Measurements from ENCODE around the gene PIK3R3. TPM values are rescaled to one million over a fixed set of nuclear protein-coding genes. Genes with fewer than 3 reads are reported as not detected.

Gene PIK3R3
- total RNA-seq, 4 donors from 2014 or later = 3.0 to 5.9 (median 4.7) TPM

GRCh38 chr1:46087891-46088290 is 44.5 kb downstream of the PIK3R3 start:
- Histone ChIP-seq H3K27me3 (no peaks in the 10 kb centered on the region), H3K4me1 (peaks cover 0 to 5% (median 0%) of the 10 kb centered on the region in 4 donors), H3K9me3 (no peaks in the 10 kb centered on the region), H3K36me3 (no peaks in the 10 kb centered on the region), H3K4me3 (no peak overlapping the region), H3K27ac (no peak overlapping the region)
- intact Hi-C loops (cut with DNase I; ENCODE audit: low total_unique reads) = no loop called here
- in situ Hi-C loops (cut with MboI; ENCODE audit: low pct_ligation_motif_present in 1 of 4, low pct_unique_long_range_greater_than_20kb in 1 of 4, low sequenced_read_pairs in 3 of 4) = no loop called here
- no peak for DNase-seq
- WGBS, 2 donors (ENCODE audit: low coverage in 1 of 2) = 100% methylated on average over 1 of the region's 1 CpG
- no peak for TF ChIP-seq EP300 (IDR thresholded peaks at IDR 0.05; ENCODE audit: low read depth)
- TF ChIP-seq CTCF (IDR thresholded peaks at IDR 0.05) = no peak
- TF ChIP-seq POLR2AphosphoS5 (IDR thresholded peaks at IDR 0.05) = no peak
- TF ChIP-seq POLR2A (IDR thresholded peaks at IDR 0.05) = no peak

GRCh38 chr1:46086576-46086975 is 45.9 kb downstream of the PIK3R3 start:
- intact Hi-C loops (cut with DNase I; ENCODE audit: low total_unique reads) = no loop called here
- no peak overlapping the region for H3K27ac ChIP-seq
- H3K27me3 ChIP-seq = no peaks in the 10 kb centered on the region
- no peak for DNase-seq
- H3K9me3 ChIP-seq = no peaks in the 10 kb centered on the region
- in situ Hi-C loops (cut with MboI; ENCODE audit: low pct_ligation_motif_present in 1 of 4, low pct_unique_long_range_greater_than_20kb in 1 of 4, low sequenced_read_pairs in 3 of 4) = no loop called here
- WGBS, 2 donors (ENCODE audit: low coverage in 1 of 2) = 100% methylated on average over 5 of the region's 5 CpGs
- H3K4me1 ChIP-seq = peaks cover 0 to 5% (median 0%) of the 10 kb centered on the region in 4 donors
- H3K4me3 ChIP-seq = no peak overlapping the region
- TF ChIP-seq EP300 (IDR thresholded peaks at IDR 0.05; ENCODE audit: low read depth) (no peak), POLR2AphosphoS5 (IDR thresholded peaks at IDR 0.05) (no peak), CTCF (IDR thresholded peaks at IDR 0.05) (no peak), POLR2A (IDR thresholded peaks at IDR 0.05) (no peak)
- H3K36me3 ChIP-seq = no peaks in the 10 kb centered on the region

GRCh38 chr1:46084553-46085451 is 47.6 kb downstream of the PIK3R3 start:
- DNase-seq = no peak
- Histone ChIP-seq H3K36me3 (no peaks in the 10 kb centered on the region), H3K27ac (no peak overlapping the region), H3K4me1 (peaks cover 0 to 5% (median 0%) of the 10 kb centered on the region in 4 donors), H3K4me3 (no peak overlapping the region), H3K27me3 (no peaks in the 10 kb centered on the region), H3K9me3 (no peaks in the 10 kb centered on the region)
- 81% methylated on average over 1 of the region's 1 CpG; no CpG with 5 or more reads in 1 of the 2 donors for WGBS, 2 donors (ENCODE audit: low coverage in 1 of 2)
- TF ChIP-seq EP300 (IDR thresholded peaks at IDR 0.05; ENCODE audit: low read depth) (no peak), CTCF (IDR thresholded peaks at IDR 0.05) (no peak), POLR2A (IDR thresholded peaks at IDR 0.05) (no peak), POLR2AphosphoS5 (IDR thresholded peaks at IDR 0.05) (no peak)
- in situ Hi-C loops (cut with MboI; ENCODE audit: low pct_ligation_motif_present in 1 of 4, low pct_unique_long_range_greater_than_20kb in 1 of 4, low sequenced_read_pairs in 3 of 4) (no loop called here), intact Hi-C loops (cut with DNase I; ENCODE audit: low total_unique reads) (no loop called here)

GRCh38 chr1:46083579-46083978 is 48.9 kb downstream of the PIK3R3 start:
- in situ Hi-C loops (cut with MboI; ENCODE audit: low pct_ligation_motif_present in 1 of 4, low pct_unique_long_range_greater_than_20kb in 1 of 4, low sequenced_read_pairs in 3 of 4) = no loop called here
- H3K4me3 ChIP-seq = no peak overlapping the region
- no peaks in the 10 kb centered on the region for H3K9me3 ChIP-seq
- TF ChIP-seq CTCF (IDR thresholded peaks at IDR 0.05) = no peak
- TF ChIP-seq POLR2A (IDR thresholded peaks at IDR 0.05) = no peak
- no peak for TF ChIP-seq EP300 (IDR thresholded peaks at IDR 0.05; ENCODE audit: low read depth)
- no peak for TF ChIP-seq POLR2AphosphoS5 (IDR thresholded peaks at IDR 0.05)
- no peaks in the 10 kb centered on the region for H3K36me3 ChIP-seq
- no peaks in the 10 kb centered on the region for H3K27me3 ChIP-seq
- no peak for DNase-seq
- intact Hi-C loops (cut with DNase I; ENCODE audit: low total_unique reads) = no loop called here
- H3K4me1 ChIP-seq = no peaks in the 10 kb centered on the region
- no peak overlapping the region for H3K27ac ChIP-seq
